K562 (cell line): ENCODE results near the gene BDNF. TPM values are rescaled to one million over a fixed set of nuclear protein-coding genes. Genes with fewer than 3 reads are reported as not detected.

ENCODE experiments used
- MXI1 ChIP-seq: IDR thresholded peaks from 2 replicates; pipeline ENCODE4 v1.6.1; 2011; ENCODE audit warnings: low read depth, mild to moderate bottlenecking, improper control_type of control experiment, low read length
- polyA plus RNA-seq, 8 experiments: library from polyadenylated mRNA; depleted of rRNA in 4 of 8; stranded (reverse) in 5 of 8; unstranded in 3 of 8; fragments of >200 nt; fragmentation: Nextera tagmentation in 2 of 8; fragmentation: Illumina TruSeq in 1 of 8; extraction: Ambion mirVana in 2 of 8; extraction: Trizol in 1 of 8; gene quantifications; 2 replicates each; pipeline versions ENCODE4 v1.2.1 to v1.2.3, GENCODE V29; 2011 to 2014; ENCODE audit warnings: inconsistent platforms in 1 of 8, missing spikeins in 1 of 8
- total RNA-seq, 7 experiments: library from RNA; depleted of rRNA in 6 of 7; stranded (reverse); fragments of >200 nt in 6 of 7; fragmentation: Illumina TruSeq in 2 of 7; extraction: Trizol in 2 of 7; gene quantifications; 2 replicates each; pipeline versions ENCODE4 v1.2.1 to v1.2.3, GENCODE V29; 2011 to 2021; ENCODE audit warnings: low replicate concordance in 1 of 7
- TF ChIP-seq, protein P1 (sequence below): fragments of 450-650 bp; conservative IDR thresholded peaks from 2 replicates; pipeline ENCODE4 v1.6.1; 2016; ENCODE audit warnings: missing genetic modification characterization, low read depth, mild to moderate bottlenecking, missing compliant biosample characterization, moderate library complexity
- TF ChIP-seq, protein P2 (sequence below), 2 experiments: fragments of 450-650 bp; IDR thresholded peaks; 2 replicates each; pipeline ENCODE4 v1.6.1; 2018; ENCODE audit warnings: mild to moderate bottlenecking in 2 of 2, low read depth in 1 of 2; ENCODE audit not compliant: partially characterized antibody in 2 of 2
- TF ChIP-seq, protein P3 (sequence below), 2 experiments: fragments of 150-350 bp in 1 of 2; IDR thresholded peaks; 2 replicates each; pipeline ENCODE4 v1.6.1; 2012 to 2016; ENCODE audit warnings: low read depth in 2 of 2, low read length in 2 of 2, mild to moderate bottlenecking in 1 of 2, moderate library complexity in 1 of 2
- TF ChIP-seq, protein P4 (sequence below): fragments of 250-450 bp; sonication (Bioruptor Pico); IDR thresholded peaks from 2 replicates; pipeline ENCODE4 v1.8.0; 2021; ENCODE audit warnings: moderate library complexity, mild to moderate bottlenecking, inconsistent platforms

Gene BDNF
- total and polyA plus RNA-seq, 9 of the 15 experiments (the other 6 are each of a cell fraction or from before 2014, with no cell fraction given) = 0.04 TPM; not detected in 8

DNA sequence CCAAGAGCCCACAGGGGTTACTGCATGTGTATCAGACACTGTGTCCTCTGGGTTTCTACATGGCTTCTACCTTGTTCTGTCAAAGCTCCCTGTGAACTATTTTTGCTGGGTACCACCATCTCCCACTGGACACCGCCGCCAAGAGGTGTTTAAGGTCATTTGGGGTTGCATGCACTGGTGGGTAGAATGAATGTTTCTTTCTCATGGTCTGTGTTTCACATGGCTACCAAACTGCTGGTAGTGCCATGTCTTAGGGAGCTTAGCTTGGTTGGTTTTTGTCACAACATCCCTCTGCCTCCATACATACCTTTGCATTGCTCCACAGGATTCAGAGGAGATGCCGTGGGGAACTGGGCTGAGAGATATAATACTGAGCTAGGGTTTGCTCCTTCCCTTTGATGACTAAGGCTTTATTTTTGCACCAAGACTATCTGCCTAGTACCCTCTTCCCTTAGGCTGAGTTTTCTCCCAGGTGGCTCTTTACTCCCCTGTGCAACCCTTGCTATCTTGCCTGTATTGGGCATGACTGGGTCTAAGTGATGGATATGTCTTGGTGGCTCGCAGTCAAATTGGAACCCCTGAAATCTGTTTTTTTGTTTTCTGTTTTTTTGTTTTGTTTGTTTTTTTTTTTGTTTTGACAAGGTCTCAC lies 73.2 kb downstream of the BDNF start (continued):
- TF ChIP-seq, protein P1, sequence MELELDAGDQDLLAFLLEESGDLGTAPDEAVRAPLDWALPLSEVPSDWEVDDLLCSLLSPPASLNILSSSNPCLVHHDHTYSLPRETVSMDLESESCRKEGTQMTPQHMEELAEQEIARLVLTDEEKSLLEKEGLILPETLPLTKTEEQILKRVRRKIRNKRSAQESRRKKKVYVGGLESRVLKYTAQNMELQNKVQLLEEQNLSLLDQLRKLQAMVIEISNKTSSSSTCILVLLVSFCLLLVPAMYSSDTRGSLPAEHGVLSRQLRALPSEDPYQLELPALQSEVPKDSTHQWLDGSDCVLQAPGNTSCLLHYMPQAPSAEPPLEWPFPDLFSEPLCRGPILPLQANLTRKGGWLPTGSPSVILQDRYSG = no peak
- TF ChIP-seq MXI1 = no peak
- TF ChIP-seq, protein P2, sequence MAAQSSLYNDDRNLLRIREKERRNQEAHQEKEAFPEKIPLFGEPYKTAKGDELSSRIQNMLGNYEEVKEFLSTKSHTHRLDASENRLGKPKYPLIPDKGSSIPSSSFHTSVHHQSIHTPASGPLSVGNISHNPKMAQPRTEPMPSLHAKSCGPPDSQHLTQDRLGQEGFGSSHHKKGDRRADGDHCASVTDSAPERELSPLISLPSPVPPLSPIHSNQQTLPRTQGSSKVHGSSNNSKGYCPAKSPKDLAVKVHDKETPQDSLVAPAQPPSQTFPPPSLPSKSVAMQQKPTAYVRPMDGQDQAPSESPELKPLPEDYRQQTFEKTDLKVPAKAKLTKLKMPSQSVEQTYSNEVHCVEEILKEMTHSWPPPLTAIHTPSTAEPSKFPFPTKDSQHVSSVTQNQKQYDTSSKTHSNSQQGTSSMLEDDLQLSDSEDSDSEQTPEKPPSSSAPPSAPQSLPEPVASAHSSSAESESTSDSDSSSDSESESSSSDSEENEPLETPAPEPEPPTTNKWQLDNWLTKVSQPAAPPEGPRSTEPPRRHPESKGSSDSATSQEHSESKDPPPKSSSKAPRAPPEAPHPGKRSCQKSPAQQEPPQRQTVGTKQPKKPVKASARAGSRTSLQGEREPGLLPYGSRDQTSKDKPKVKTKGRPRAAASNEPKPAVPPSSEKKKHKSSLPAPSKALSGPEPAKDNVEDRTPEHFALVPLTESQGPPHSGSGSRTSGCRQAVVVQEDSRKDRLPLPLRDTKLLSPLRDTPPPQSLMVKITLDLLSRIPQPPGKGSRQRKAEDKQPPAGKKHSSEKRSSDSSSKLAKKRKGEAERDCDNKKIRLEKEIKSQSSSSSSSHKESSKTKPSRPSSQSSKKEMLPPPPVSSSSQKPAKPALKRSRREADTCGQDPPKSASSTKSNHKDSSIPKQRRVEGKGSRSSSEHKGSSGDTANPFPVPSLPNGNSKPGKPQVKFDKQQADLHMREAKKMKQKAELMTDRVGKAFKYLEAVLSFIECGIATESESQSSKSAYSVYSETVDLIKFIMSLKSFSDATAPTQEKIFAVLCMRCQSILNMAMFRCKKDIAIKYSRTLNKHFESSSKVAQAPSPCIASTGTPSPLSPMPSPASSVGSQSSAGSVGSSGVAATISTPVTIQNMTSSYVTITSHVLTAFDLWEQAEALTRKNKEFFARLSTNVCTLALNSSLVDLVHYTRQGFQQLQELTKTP (IDR thresholded peaks at IDR 0.05; ENCODE audit: low read depth in 1 of 2, partially characterized antibody in 2 of 2) = no peak
- TF ChIP-seq, protein P3, sequence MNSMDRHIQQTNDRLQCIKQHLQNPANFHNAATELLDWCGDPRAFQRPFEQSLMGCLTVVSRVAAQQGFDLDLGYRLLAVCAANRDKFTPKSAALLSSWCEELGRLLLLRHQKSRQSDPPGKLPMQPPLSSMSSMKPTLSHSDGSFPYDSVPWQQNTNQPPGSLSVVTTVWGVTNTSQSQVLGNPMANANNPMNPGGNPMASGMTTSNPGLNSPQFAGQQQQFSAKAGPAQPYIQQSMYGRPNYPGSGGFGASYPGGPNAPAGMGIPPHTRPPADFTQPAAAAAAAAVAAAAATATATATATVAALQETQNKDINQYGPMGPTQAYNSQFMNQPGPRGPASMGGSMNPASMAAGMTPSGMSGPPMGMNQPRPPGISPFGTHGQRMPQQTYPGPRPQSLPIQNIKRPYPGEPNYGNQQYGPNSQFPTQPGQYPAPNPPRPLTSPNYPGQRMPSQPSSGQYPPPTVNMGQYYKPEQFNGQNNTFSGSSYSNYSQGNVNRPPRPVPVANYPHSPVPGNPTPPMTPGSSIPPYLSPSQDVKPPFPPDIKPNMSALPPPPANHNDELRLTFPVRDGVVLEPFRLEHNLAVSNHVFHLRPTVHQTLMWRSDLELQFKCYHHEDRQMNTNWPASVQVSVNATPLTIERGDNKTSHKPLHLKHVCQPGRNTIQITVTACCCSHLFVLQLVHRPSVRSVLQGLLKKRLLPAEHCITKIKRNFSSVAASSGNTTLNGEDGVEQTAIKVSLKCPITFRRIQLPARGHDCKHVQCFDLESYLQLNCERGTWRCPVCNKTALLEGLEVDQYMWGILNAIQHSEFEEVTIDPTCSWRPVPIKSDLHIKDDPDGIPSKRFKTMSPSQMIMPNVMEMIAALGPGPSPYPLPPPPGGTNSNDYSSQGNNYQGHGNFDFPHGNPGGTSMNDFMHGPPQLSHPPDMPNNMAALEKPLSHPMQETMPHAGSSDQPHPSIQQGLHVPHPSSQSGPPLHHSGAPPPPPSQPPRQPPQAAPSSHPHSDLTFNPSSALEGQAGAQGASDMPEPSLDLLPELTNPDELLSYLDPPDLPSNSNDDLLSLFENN (IDR thresholded peaks at IDR 0.05; ENCODE audit: low read depth in 2 of 2, low read length in 2 of 2) = no peak
- TF ChIP-seq, protein P4, sequence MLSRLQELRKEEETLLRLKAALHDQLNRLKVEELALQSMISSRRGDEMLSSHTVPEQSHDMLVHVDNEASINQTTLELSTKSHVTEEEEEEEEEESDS (CRISPR knock-in tag) = no peak
